Measurements from ENCODE around the gene ATP6V1A.

ATP6V1A gene

DNA sequence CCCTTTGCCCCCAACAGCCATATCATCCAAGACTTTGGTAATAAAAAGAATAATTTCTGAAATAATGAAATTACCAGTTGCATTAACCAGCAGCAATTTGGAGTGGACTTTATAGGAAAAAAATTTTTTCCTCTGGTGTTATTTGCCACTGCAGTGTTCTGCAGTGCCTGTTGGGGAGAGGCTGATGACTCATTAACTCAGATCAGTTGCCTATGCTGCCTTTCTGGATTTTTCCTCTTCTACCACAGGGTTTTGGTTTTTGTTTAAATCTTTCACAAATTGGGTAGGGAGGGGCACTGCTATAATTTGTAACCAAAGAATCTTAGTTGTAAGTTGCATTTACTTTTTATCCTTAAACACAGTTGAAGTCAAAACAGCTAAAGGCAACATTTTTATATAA is 22.7 kb downstream of the ATP6V1A start:
- Histone ChIP-seq H4K20me1 (ENCODE audit: control insufficient read depth, insufficient read depth, low read depth, low read length) (no peaks in the 10 kb centered on the region), H3K27ac (ENCODE audit: low read depth, low read length) (no peak overlapping the region)

DNA sequence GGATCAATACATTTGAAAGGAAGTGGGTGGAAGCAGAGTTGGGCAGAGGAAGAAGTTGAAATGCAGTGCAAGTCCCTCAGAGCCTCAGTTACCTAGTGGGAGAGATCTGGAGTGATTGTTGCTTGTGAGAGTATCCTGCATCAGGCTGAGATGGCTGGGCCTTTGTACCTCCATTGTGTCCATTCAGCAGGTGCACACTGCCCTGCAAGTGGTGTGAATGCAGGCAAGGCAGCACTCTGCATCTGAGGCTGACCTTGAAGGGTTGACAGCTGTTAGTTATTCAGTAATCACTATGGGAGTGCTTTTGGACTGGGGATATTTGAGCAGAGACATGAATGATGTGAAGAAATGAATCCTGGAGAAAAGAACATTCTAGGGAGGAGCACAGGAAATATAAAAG is 25.2 kb downstream of the ATP6V1A start:
- no peaks in the 10 kb centered on the region for H3K9me2 ChIP-seq (replicated peaks; ENCODE audit: control insufficient read depth, low read length)
- H3K79me2 ChIP-seq (ENCODE audit: control insufficient read depth, low read length), result no peaks in the 10 kb centered on the region
- TF ChIP-seq, protein P1, sequence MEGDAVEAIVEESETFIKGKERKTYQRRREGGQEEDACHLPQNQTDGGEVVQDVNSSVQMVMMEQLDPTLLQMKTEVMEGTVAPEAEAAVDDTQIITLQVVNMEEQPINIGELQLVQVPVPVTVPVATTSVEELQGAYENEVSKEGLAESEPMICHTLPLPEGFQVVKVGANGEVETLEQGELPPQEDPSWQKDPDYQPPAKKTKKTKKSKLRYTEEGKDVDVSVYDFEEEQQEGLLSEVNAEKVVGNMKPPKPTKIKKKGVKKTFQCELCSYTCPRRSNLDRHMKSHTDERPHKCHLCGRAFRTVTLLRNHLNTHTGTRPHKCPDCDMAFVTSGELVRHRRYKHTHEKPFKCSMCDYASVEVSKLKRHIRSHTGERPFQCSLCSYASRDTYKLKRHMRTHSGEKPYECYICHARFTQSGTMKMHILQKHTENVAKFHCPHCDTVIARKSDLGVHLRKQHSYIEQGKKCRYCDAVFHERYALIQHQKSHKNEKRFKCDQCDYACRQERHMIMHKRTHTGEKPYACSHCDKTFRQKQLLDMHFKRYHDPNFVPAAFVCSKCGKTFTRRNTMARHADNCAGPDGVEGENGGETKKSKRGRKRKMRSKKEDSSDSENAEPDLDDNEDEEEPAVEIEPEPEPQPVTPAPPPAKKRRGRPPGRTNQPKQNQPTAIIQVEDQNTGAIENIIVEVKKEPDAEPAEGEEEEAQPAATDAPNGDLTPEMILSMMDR (IDR thresholded peaks at IDR 0.05; ENCODE audit: low read depth, low read length, poor library complexity, severe bottlenecking), result no peak
- TF ChIP-seq EZH2phosphoT487 (IDR thresholded peaks at IDR 0.05; ENCODE audit: borderline replicate concordance, low read length), result no peak
- H3F3A ChIP-seq (ENCODE audit: control insufficient read depth, insufficient read depth), result no peaks in the 10 kb centered on the region
- no peaks in the 10 kb centered on the region for H4K20me1 ChIP-seq (ENCODE audit: control insufficient read depth, insufficient read depth, low read depth, low read length)
- no peaks in the 10 kb centered on the region for H3K36me3 ChIP-seq (ENCODE audit: control insufficient read depth, low read length)
- no peak overlapping the region for H3K4me3 ChIP-seq (ENCODE audit: low read length)
- no peak overlapping the region for H3K27ac ChIP-seq (ENCODE audit: low read depth, low read length)
- H3K4me2 ChIP-seq (ENCODE audit: low read length), result no peak overlapping the region
- H3K4me1 ChIP-seq (ENCODE audit: control insufficient read depth, low read length), result no peaks in the 10 kb centered on the region
- no peaks in the 10 kb centered on the region for H3K27me3 ChIP-seq (ENCODE audit: control insufficient read depth, low read length)
- H3K9me3 ChIP-seq (ENCODE audit: control insufficient read depth, insufficient read depth, low read length), result no peaks in the 10 kb centered on the region

More for the DNA sequence above, 22.7 kb downstream of the ATP6V1A start:
- Histone ChIP-seq H3K4me1 (ENCODE audit: control insufficient read depth, low read length) (no peaks in the 10 kb centered on the region), H3K79me2 (ENCODE audit: control insufficient read depth, low read length) (no peaks in the 10 kb centered on the region), H3K36me3 (ENCODE audit: control insufficient read depth, low read length) (no peaks in the 10 kb centered on the region), H3K9me3 (ENCODE audit: control insufficient read depth, insufficient read depth, low read length) (no peaks in the 10 kb centered on the region), H3F3A (ENCODE audit: control insufficient read depth, insufficient read depth) (no peaks in the 10 kb centered on the region), H3K4me3 (ENCODE audit: low read length) (no peak overlapping the region), H3K9me2 (replicated peaks; ENCODE audit: control insufficient read depth, low read length) (no peaks in the 10 kb centered on the region), H3K4me2 (ENCODE audit: low read length) (no peak overlapping the region), H3K27me3 (ENCODE audit: control insufficient read depth, low read length) (no peaks in the 10 kb centered on the region)
- TF ChIP-seq EZH2phosphoT487 (IDR thresholded peaks at IDR 0.05; ENCODE audit: borderline replicate concordance, low read length), result no peak
- TF ChIP-seq, protein P1 (IDR thresholded peaks at IDR 0.05; ENCODE audit: low read depth, low read length, poor library complexity, severe bottlenecking), result no peak

DNA sequence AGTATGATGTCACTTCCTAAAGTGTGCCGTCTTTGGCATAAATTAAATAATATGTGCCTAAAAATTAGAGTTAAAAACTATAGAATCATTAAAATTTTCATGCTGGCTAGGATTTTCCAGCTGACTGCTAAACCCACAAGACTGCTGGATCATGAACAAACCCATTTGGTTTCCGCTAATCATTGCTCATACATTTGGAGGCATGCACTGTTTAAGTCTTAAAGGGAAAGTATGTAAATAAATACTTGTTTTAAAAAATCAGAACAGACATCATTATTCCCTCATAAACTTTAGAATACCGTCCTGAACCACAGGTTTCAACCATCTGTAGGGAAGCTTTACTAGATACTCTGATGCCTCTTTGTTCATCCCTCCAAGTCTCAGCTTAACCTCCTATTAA is 26.5 kb downstream of the ATP6V1A start:
- H4K20me1 ChIP-seq (ENCODE audit: control insufficient read depth, insufficient read depth, low read depth, low read length), result no peaks in the 10 kb centered on the region
- H3K27ac ChIP-seq (ENCODE audit: low read depth, low read length), result no peak overlapping the region
- no peaks in the 10 kb centered on the region for H3K4me1 ChIP-seq (ENCODE audit: control insufficient read depth, low read length)
- no peak overlapping the region for H3K4me3 ChIP-seq (ENCODE audit: low read length)
- no peak overlapping the region for H3K4me2 ChIP-seq (ENCODE audit: low read length)
- no peaks in the 10 kb centered on the region for H3K9me3 ChIP-seq (ENCODE audit: control insufficient read depth, insufficient read depth, low read length)
- H3K36me3 ChIP-seq (ENCODE audit: control insufficient read depth, low read length), result no peaks in the 10 kb centered on the region
- no peaks in the 10 kb centered on the region for H3K79me2 ChIP-seq (ENCODE audit: control insufficient read depth, low read length)
- H3K9me2 ChIP-seq (replicated peaks; ENCODE audit: control insufficient read depth, low read length), result no peaks in the 10 kb centered on the region
- H3K27me3 ChIP-seq (ENCODE audit: control insufficient read depth, low read length), result no peaks in the 10 kb centered on the region
- H3F3A ChIP-seq (ENCODE audit: control insufficient read depth, insufficient read depth), result no peaks in the 10 kb centered on the region
- TF ChIP-seq, protein P1 (IDR thresholded peaks at IDR 0.05; ENCODE audit: low read depth, low read length, poor library complexity, severe bottlenecking), result no peak
- no peak for TF ChIP-seq EZH2phosphoT487 (IDR thresholded peaks at IDR 0.05; ENCODE audit: borderline replicate concordance, low read length)

DNA sequence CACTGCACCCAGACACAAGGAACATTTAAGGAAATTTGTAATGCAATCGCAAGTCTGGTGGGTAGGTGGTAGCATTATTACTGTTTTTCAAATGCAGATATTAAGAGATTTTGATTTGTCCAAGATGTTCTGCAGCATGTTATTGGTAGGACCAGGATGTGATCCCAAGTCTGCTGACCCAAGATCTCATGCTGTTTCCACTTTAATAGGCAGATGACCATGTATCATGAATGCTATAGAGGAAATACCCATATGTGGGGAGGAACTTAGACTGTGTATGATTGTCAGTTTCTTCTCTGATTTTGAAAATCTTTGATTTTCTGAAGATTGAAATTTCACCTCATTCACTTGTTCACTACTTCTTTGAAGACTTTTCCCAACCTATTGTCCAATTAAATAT is 28.7 kb downstream of the ATP6V1A start:
- Histone ChIP-seq H3K4me2 (ENCODE audit: low read length) (no peak overlapping the region), H3K9me2 (replicated peaks; ENCODE audit: control insufficient read depth, low read length) (no peaks in the 10 kb centered on the region), H3K4me3 (ENCODE audit: low read length) (no peak overlapping the region), H3K36me3 (ENCODE audit: control insufficient read depth, low read length) (no peaks in the 10 kb centered on the region), H3K9me3 (ENCODE audit: control insufficient read depth, insufficient read depth, low read length) (no peaks in the 10 kb centered on the region), H3F3A (ENCODE audit: control insufficient read depth, insufficient read depth) (no peaks in the 10 kb centered on the region), H3K27ac (ENCODE audit: low read depth, low read length) (no peak overlapping the region), H3K79me2 (ENCODE audit: control insufficient read depth, low read length) (no peaks in the 10 kb centered on the region), H4K20me1 (ENCODE audit: control insufficient read depth, insufficient read depth, low read depth, low read length) (no peaks in the 10 kb centered on the region), H3K4me1 (ENCODE audit: control insufficient read depth, low read length) (no peaks in the 10 kb centered on the region), H3K27me3 (ENCODE audit: control insufficient read depth, low read length) (no peaks in the 10 kb centered on the region)
- no peak for TF ChIP-seq EZH2phosphoT487 (IDR thresholded peaks at IDR 0.05; ENCODE audit: borderline replicate concordance, low read length)
- TF ChIP-seq, protein P1 (IDR thresholded peaks at IDR 0.05; ENCODE audit: low read depth, low read length, poor library complexity, severe bottlenecking), result no peak
